ENCODE data around the gene PHLDA2. TPM values are rescaled to one million over a fixed set of nuclear protein-coding genes. Genes with fewer than 3 reads are reported as not detected.

Gene PHLDA2
- total RNA-seq, 4 donors from 2014 or later: 4.1 to 6.4 (median 4.9) TPM; not detected in 1

DNA sequence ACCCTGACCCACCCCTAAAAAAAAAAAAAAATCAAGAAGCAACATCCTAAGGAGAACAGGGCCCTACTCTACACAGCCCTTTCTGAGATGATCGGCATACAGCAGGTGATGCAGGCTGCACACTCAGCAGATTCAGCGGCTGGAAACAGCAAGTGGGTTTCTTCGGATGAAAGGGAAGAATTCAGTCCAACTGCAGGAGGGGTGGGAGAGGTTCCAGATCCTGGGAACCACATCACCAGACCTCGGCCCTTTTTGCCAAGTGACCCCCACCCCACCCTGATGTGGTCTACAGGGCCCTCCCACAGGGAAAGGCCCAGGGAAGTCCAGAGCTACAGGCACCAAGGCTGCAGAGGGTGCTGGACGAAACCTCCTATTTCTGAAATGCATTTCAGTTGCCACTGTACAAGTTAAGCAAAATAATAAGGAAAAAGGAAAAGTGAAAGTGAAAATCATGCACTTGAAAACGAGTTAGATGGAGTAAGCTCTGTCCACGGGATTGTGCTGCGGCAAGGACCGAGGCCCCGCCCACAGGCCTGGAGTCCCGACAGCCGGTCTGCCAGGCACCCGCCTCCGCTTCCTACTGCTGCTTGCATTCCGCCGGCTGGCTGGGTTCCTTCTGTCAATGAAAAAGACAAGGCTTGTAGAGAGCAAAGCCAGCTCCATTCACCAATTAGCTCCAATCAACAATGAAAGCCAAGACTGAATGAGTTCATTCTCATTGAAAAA is 16.0 kb upstream of the PHLDA2 start:
- peak; percentile 61 to 89 (median 88) for DNase-seq

DNA sequence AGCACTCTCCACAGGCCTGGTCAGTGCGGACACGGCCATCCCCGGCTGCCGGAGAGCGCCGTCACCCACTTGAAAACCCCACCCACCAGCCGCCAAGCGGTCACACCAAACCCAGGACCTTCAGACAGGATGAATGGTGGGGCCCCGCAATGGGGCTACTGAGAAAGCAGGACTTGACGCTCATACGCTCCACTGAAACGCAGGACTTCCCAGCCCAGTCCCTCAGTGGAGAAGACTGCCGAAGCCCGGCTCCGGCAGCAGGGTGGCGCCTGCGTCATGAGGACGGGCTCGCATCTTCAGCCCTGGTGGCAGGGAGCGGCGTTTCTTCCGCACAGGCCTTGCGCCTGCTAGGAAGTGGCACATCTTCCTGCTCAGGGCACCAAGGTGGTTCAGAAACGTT is 15.3 kb upstream of the PHLDA2 start:
- Histone ChIP-seq H3K9me3 (no peaks in the 10 kb centered on the region), H3K27ac (peak overlapping the region in 3 of 4 donors; percentile 28 to 45 (median 42)), H3K27me3 (no peaks in the 10 kb centered on the region), H3K4me3 (no peak overlapping the region), H3K4me1 (peaks cover 0 to 54% (median 4%) of the 10 kb centered on the region in 4 donors), H3K36me3 (peaks cover 0 to 34% (median 0%) of the 10 kb centered on the region in 3 donors)
- no peak for DNase-seq
- TF ChIP-seq POLR2A (IDR thresholded peaks at IDR 0.05): no peak
- TF ChIP-seq, protein P1, sequence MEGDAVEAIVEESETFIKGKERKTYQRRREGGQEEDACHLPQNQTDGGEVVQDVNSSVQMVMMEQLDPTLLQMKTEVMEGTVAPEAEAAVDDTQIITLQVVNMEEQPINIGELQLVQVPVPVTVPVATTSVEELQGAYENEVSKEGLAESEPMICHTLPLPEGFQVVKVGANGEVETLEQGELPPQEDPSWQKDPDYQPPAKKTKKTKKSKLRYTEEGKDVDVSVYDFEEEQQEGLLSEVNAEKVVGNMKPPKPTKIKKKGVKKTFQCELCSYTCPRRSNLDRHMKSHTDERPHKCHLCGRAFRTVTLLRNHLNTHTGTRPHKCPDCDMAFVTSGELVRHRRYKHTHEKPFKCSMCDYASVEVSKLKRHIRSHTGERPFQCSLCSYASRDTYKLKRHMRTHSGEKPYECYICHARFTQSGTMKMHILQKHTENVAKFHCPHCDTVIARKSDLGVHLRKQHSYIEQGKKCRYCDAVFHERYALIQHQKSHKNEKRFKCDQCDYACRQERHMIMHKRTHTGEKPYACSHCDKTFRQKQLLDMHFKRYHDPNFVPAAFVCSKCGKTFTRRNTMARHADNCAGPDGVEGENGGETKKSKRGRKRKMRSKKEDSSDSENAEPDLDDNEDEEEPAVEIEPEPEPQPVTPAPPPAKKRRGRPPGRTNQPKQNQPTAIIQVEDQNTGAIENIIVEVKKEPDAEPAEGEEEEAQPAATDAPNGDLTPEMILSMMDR (IDR thresholded peaks at IDR 0.05): no peak

More for the DNA sequence above, 16.0 kb upstream of the PHLDA2 start:
- H3K36me3 ChIP-seq: peaks cover 0 to 40% (median 0%) of the 10 kb centered on the region in 3 donors
- H3K27me3 ChIP-seq: no peaks in the 10 kb centered on the region
- H3K27ac ChIP-seq: peak overlapping the region; percentile 6 to 42 (median 35)
- TF ChIP-seq, protein P1 (IDR thresholded peaks at IDR 0.05): no peak
- TF ChIP-seq POLR2A (IDR thresholded peaks at IDR 0.05): no peak
- H3K4me1 ChIP-seq: peaks cover 0 to 48% (median 4%) of the 10 kb centered on the region in 4 donors
- peak overlapping the region in 1 of 4 donors; percentile 10 for H3K4me3 ChIP-seq
- no peaks in the 10 kb centered on the region for H3K9me3 ChIP-seq

DNA sequence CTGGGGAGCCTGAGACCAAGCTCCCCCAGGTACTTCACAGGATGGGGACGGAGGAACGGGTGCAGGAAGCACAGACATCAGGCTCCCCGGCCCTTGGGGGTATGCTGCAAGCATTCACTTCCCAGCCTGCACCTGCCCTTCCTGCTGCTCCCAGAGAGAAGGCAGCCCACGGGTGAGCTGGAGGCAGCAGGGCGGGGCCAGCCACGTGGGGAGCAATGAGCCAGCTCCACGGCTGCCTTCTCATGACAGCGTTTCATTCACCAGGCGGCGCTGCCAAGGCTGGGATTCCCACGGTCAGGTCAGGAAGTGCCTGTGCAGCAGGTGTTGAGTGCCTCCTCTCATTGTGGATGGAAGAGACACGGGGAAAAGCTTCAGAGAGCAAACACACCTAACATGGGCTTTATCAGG is 14.5 kb upstream of the PHLDA2 start:
- peaks cover 0 to 25% (median 0%) of the 10 kb centered on the region in 3 donors for H3K36me3 ChIP-seq
- TF ChIP-seq, protein P1 (IDR thresholded peaks at IDR 0.05): peak in 3 of 6 experiments; percentile 41 to 50 (median 42)
- peak in 1 of 2 donors; percentile 15 for TF ChIP-seq POLR2A (IDR thresholded peaks at IDR 0.05)

DNA sequence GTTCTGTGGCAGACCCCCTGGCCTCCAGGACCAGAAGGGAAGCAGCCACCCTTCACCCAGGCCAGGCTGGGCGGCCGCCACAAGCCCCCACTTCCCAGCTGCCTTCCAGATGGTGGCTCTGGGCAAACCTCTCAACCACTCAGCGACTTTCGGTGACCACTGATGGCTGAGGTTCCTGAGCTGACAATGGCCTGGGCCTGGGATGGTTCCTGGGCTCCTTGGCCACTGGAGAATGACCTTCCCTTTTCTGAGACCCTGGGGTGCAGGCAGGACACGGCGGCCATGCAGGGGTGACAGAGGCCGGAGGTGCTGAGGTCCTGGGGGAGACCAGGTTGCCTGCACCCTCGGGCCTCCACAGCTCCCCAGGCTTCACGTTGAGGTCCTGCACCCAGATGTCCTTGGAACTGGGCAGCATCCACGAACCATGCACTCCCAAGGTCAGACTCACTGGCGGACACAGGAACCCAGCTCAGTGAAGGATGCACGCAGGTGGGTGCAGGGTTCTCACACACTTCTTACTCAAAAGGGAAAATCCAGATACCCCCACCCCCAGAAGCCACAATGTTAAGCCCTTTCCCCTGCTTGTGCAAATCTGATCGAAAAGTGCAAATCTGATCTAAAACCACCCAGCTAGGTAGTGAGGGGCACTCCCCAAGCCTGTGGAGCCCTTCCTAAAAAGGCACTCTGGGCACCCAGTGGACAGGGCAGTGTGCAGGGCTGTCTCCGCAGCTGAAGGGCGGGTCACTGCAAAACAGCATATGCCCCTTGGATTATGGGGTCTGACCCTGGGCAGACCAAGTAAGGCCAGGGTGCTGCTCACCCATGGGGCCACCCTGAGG is 13.9 kb upstream of the PHLDA2 start:
- no peak for DNase-seq
- H3K4me3 ChIP-seq: no peak overlapping the region
- peaks cover 0 to under 1% (median 0%) of the 10 kb centered on the region in 4 donors for H3K9me3 ChIP-seq
- no peaks in the 10 kb centered on the region for H3K27me3 ChIP-seq
- TF ChIP-seq, protein P1 (IDR thresholded peaks at IDR 0.05): no peak
- no peak for TF ChIP-seq POLR2A (IDR thresholded peaks at IDR 0.05)
- H3K4me1 ChIP-seq: peaks cover 0 to 54% (median 4%) of the 10 kb centered on the region in 4 donors
- peak overlapping the region in 1 of 4 donors; percentile 45 for H3K27ac ChIP-seq
- H3K36me3 ChIP-seq: peaks cover 0 to 19% (median 0%) of the 10 kb centered on the region in 3 donors

More for the DNA sequence above, 14.5 kb upstream of the PHLDA2 start:
- Histone ChIP-seq H3K9me3 (no peaks in the 10 kb centered on the region), H3K27ac (peak overlapping the region in 2 of 4 donors; percentile 42 to 45), H3K27me3 (no peaks in the 10 kb centered on the region), H3K4me3 (no peak overlapping the region), H3K4me1 (peaks cover 0 to 54% (median 4%) of the 10 kb centered on the region in 4 donors)
- peak in 2 of 3 donors; percentile 87 to 89 for DNase-seq

DNA sequence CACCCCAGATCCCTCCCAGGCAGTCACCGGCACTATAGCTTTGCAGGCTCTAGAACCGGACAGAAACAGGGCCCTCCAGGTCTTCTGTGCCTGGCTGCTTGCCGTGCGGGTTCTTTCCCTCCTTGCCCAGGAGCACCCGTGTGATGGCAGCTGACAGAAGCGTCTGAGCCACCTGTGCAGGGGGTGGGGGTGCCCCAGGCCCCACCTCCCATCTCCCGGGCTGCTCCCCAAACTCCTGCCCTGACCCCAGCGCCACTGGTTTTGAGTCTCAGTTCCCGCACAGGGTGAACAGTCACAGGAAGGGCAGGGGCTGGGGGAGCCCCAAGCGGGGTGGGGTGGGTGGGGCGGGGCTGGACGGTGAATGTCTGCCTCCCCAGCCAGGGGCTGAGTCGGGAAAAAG is 13.2 kb upstream of the PHLDA2 start:
- Histone ChIP-seq H3K4me1 (peaks cover 0 to 54% (median 4%) of the 10 kb centered on the region in 4 donors), H3K36me3 (peaks cover 0 to 15% (median 0%) of the 10 kb centered on the region in 3 donors), H3K9me3 (peaks cover 0 to 6% (median 2%) of the 10 kb centered on the region in 4 donors), H3K27me3 (no peaks in the 10 kb centered on the region), H3K27ac (no peak overlapping the region), H3K4me3 (no peak overlapping the region)
- no peak for DNase-seq
- TF ChIP-seq, protein P1 (IDR thresholded peaks at IDR 0.05): no peak
- TF ChIP-seq POLR2A (IDR thresholded peaks at IDR 0.05): no peak

Data from Peyer's patch (tissue), 4 donors.